ENCODE data around the gene MAN2C1.

MAN2C1 gene

GRCh38 chr15:75309711-75310110 lies 58.7 kb downstream of the MAN2C1 start:
- DNase-seq (ENCODE audit: low read depth) = no peak

GRCh38 chr15:75307778-75308390 lies 60.5 kb downstream of the MAN2C1 start:
- DNase-seq (ENCODE audit: low read depth) = no peak

GRCh38 chr15:75306188-75306587 lies 62.2 kb downstream of the MAN2C1 start:
- DNase-seq (ENCODE audit: low read depth) = no peak

All from stimulated activated CD8-positive, alpha-beta memory T cell treated with anti-CD3 and anti-CD28 coated beads, Interleukin-15, amount 100 ng/mL, for 24 hours (primary cell).